Activated naive CD8-positive, alpha-beta T cell treated with anti-CD3 and anti-CD28 coated beads, Interleukin-2, amount 10 ng/mL, durations not matched to agents 7 days and 5 days (primary cell): ENCODE measurements around the gene SRPK2. TPM values are rescaled to one million over a fixed set of nuclear protein-coding genes. Genes with fewer than 3 reads are reported as not detected.

Source experiments
- ATAC-seq: fragments of 150-1000 bp; cut with Tn5 transposase; one replicate; pipeline ENCODE4 v1.10.0; 2021; ENCODE audit warnings: low read depth, moderate library complexity
- POLR2A ChIA-PET: fragments of 350-600 bp; sonication (Branson Sonifier 250); formaldehyde crosslinking; loops from one replicate; lab custom pipeline; 2021; ENCODE audit warnings: antibody characterized with exemption; lab: Charles Lee
- DNase-seq: peaks from one replicate; pipeline ENCODE4 v3.0.0; 2021
- H3K27ac Mint-ChIP-seq: one replicate; pipeline ENCODE4 v1.8.0; 2022; ENCODE audit warnings: mild to moderate bottlenecking, mixed read lengths
- H3K27me3 Mint-ChIP-seq: one replicate; pipeline ENCODE4 v1.8.0; 2022; ENCODE audit warnings: mild to moderate bottlenecking, moderate library complexity, mixed read lengths
- H3K36me3 Mint-ChIP-seq: one replicate; pipeline ENCODE4 v1.8.0; 2021; ENCODE audit warnings: mild to moderate bottlenecking, mixed read lengths
- H3K4me1 Mint-ChIP-seq: one replicate; pipeline ENCODE4 v1.8.0; 2021; ENCODE audit warnings: mixed read lengths
- H3K4me3 Mint-ChIP-seq: one replicate; pipeline ENCODE4 v1.8.0; 2022; ENCODE audit warnings: mild to moderate bottlenecking, moderate library complexity, mixed read lengths
- H3K9me3 Mint-ChIP-seq: one replicate; pipeline ENCODE4 v1.8.0; 2021; ENCODE audit warnings: mixed read lengths
- total RNA-seq, 2 experiments: library from RNA; stranded (reverse); gene quantifications; one replicate each; pipeline ENCODE4 v1.2.3, GENCODE V29; 2021

The SRPK2 gene
- total RNA-seq, 2 experiments from 2014 or later = 38.5 to 41.0 TPM

- POLR2A ChIA-PET = no interaction called here
- Mint-ChIP-seq H3K9me3 (no peaks in the 10 kb centered on the region), H3K4me1 (peaks cover 7% of the 10 kb centered on the region), H3K4me3 (no peak overlapping the region), H3K27ac (no peak overlapping the region), H3K27me3 (no peaks in the 10 kb centered on the region), H3K36me3 (peaks cover 14% of the 10 kb centered on the region)
- ATAC-seq (no peak), DNase-seq (no peak)
Measured at GRCh38 chr7:105130048-105130447, 258.7 kb downstream of the SRPK2 start.

DNA sequence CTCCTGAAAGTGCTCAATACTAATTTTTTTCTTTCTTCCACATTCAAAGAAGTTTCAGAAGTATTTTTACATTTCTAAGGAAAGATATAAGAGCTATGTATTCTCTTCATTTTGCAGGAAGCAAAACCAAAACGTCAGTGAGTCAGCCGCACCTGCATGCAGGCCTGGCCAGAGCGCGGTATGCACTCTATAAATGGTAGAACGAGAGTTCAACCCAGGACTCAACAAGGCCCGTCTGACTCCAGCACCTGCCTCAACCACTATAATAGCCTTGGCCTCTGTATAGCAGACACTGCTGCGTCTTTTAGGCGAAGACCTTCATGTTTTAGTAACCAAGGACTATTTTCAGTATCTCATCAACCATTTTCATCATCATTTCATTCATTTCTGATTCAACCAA is 261.5 kb downstream of the SRPK2 start:
- POLR2A ChIA-PET = no interaction called here
- Mint-ChIP-seq H3K27ac (no peak overlapping the region), H3K36me3 (peaks cover 21% of the 10 kb centered on the region), H3K27me3 (no peaks in the 10 kb centered on the region), H3K9me3 (no peaks in the 10 kb centered on the region), H3K4me1 (peaks cover 7% of the 10 kb centered on the region), H3K4me3 (no peak overlapping the region)
- ATAC-seq = no peak
- no peak for DNase-seq

GRCh38 chr7:105126436-105126975 is 262.2 kb downstream of the SRPK2 start:
- Mint-ChIP-seq H3K36me3 (peaks cover 19% of the 10 kb centered on the region), H3K4me1 (peaks cover 7% of the 10 kb centered on the region), H3K27me3 (no peaks in the 10 kb centered on the region), H3K27ac (no peak overlapping the region), H3K9me3 (no peaks in the 10 kb centered on the region), H3K4me3 (no peak overlapping the region)
- DNase-seq (no peak), ATAC-seq (peak; percentile 28)
- POLR2A ChIA-PET = no interaction called here

DNA sequence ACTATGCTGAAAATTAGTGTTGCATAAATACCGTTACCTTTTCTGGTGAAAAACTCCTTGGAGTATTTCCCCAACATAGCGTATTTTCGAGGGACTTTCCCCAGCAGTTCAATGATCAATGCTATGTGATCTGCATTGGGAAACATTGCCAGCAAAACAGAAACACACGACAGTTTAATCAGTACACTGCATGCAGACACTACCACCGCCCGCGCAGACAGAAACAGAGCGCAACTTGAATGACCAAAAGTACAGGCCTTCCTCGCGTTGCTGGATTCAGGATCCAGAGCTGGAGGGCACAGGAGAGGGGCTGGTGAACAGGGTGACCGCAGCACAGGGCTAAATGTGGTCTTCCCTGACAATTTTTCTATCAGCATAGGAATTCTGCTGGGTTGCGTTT is 263.0 kb downstream of the SRPK2 start:
- ATAC-seq (no peak), DNase-seq (no peak)
- no peak overlapping the region for H3K27ac Mint-ChIP-seq
- no peak overlapping the region for H3K4me3 Mint-ChIP-seq
- peaks cover 5% of the 10 kb centered on the region for H3K4me1 Mint-ChIP-seq
- peaks cover 18% of the 10 kb centered on the region for H3K36me3 Mint-ChIP-seq
- POLR2A ChIA-PET = no interaction called here
- H3K27me3 Mint-ChIP-seq = no peaks in the 10 kb centered on the region
- no peaks in the 10 kb centered on the region for H3K9me3 Mint-ChIP-seq

DNA sequence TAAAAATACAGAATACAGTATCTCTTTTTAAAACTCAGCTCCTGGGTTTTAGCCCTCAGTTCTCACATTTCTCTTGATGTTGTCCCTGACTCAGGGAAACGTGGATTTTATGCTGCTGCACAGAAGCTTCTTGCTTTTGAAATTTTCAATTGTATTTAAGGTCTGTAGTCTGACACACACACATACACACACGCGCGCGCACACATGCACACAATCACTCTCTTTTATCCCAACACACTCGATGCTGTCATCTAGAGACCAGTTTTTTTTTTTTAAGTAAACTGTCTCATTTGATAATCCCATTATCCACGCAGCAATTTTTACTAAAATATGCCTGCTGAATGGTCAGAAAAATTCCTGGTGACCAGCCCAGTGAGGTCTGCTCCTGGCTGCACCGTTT is 266.1 kb downstream of the SRPK2 start:
- H3K27me3 Mint-ChIP-seq = no peaks in the 10 kb centered on the region
- POLR2A ChIA-PET = interaction anchor here (0.6 kb wide), 1 partner anchor 953 kb away, joined by 4 read pairs; no protein-coding TSS in a partner anchor
- no peak overlapping the region for H3K4me3 Mint-ChIP-seq
- no peak for ATAC-seq
- H3K9me3 Mint-ChIP-seq = no peaks in the 10 kb centered on the region
- peaks cover 14% of the 10 kb centered on the region for H3K36me3 Mint-ChIP-seq
- DNase-seq = no peak
- H3K27ac Mint-ChIP-seq = no peak overlapping the region
- H3K4me1 Mint-ChIP-seq = peaks cover 12% of the 10 kb centered on the region

DNA sequence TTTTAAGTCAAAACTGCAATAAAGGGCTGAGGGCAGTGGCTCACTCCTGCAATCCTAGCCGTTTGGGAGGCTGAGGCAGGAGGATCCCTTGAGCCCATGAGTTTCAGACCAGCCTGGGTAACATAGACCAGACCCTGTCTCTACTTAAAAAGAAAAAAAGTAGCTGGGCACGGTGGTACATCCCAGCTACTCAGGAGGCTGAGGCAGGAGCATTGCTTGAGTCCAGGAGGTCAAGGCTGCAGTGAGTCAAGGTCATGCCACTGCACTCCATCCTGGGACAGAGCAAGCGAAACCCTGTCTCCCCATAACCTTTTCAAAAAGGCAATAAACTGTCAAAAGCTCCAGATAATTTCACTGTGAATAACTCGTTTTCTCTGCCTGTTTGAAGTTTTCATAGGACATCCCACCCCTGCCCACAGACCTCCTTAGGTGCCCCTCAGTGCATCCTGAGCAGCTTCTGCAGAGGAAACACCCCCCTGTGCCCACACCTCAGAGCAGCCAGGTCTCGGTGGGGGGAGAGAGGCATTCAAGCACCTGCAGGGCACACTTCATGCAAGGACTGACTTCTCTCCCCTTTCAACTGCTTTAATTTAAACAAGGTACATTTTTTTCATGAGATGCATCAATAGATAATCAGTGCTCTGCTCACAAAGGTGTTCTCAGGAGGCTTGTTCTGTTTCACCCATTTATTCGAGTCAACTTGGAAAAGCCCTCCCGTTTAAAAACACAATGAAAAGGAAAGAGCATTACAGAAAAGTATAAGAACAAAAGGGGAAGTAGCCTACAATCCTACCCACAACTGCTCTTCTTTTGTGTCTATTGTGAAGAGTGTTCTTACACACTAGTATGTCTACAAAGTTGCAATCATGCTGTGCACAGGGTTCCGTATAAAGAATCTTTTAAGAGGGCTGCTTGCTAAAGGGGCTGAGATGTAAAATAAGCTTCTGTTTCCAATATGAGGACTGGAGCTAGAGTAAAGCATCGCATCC is 269.8 kb downstream of the SRPK2 start:
- Mint-ChIP-seq H3K4me3 (no peak overlapping the region), H3K36me3 (peaks cover 27% of the 10 kb centered on the region), H3K27me3 (no peaks in the 10 kb centered on the region), H3K27ac (peak overlapping the region; percentile 50), H3K9me3 (peaks cover 6% of the 10 kb centered on the region), H3K4me1 (peaks cover 7% of the 10 kb centered on the region)
- DNase-seq (no peak), ATAC-seq (peak; percentile 39)
- POLR2A ChIA-PET = interaction anchor here (1.4 kb wide), 1 partner anchor 9 kb away, joined by 5 read pairs; no protein-coding TSS in a partner anchor

- H3K4me3 Mint-ChIP-seq = no peak overlapping the region
- POLR2A ChIA-PET = no interaction called here
- H3K27me3 Mint-ChIP-seq = no peaks in the 10 kb centered on the region
- peaks cover 49% of the 10 kb centered on the region for H3K36me3 Mint-ChIP-seq
- peak overlapping the region; percentile 70 for H3K27ac Mint-ChIP-seq
- H3K9me3 Mint-ChIP-seq = peaks cover 6% of the 10 kb centered on the region
- no peak for ATAC-seq
- peaks cover 6% of the 10 kb centered on the region for H3K4me1 Mint-ChIP-seq
- DNase-seq = no peak
Measured at GRCh38 chr7:105112440-105113418, 276.0 kb downstream of the SRPK2 start.

GRCh38 chr7:105107458-105107857 is 281.3 kb downstream of the SRPK2 start:
- Mint-ChIP-seq H3K27me3 (no peaks in the 10 kb centered on the region), H3K9me3 (no peaks in the 10 kb centered on the region), H3K36me3 (peaks cover 37% of the 10 kb centered on the region), H3K4me1 (peaks cover 13% of the 10 kb centered on the region), H3K27ac (no peak overlapping the region), H3K4me3 (no peak overlapping the region)
- POLR2A ChIA-PET = no interaction called here
- ATAC-seq (no peak), DNase-seq (no peak)

DNA sequence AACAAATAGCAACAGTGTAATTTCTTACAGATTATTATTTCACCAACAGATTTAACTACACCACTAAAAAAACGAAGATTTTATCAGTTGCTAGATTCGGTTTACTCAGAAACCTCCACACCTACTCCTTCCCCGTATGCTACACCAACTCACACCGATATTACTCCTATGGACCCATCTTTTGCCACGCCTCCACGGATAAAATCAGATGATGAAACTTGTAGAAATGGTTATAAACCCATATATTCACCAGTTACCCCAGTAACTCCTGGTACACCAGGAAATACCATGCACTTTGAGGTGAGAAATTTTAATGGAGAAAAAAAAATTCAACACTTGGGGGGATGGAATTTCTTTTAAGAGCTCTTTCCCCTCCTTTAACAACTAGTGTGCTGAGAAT is 282.2 kb downstream of the SRPK2 start:
- Mint-ChIP-seq H3K9me3 (no peaks in the 10 kb centered on the region), H3K36me3 (peaks cover 31% of the 10 kb centered on the region), H3K27me3 (no peaks in the 10 kb centered on the region), H3K4me1 (peaks cover 10% of the 10 kb centered on the region), H3K4me3 (no peak overlapping the region), H3K27ac (no peak overlapping the region)
- DNase-seq (no peak), ATAC-seq (no peak)
- POLR2A ChIA-PET = no interaction called here

DNA sequence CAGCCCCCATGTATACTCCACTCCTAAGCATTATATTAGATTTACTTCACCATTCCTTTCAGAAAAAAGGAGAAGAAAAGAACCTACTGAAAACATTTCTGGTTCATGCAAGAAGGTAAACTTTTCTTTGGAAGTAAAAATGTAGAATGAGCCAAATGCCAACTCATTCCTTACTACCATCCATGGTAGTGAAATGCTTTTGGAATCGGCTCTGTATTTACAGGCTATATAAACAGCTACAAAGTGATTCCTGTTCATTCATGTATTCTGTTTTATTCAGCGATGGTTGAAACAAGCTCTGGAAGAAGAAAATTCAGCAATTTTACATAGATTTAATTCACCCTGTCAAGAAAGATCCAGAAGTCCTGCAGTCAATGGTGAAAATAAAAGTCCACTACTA is 283.1 kb downstream of the SRPK2 start:
- DNase-seq (no peak), ATAC-seq (no peak)
- POLR2A ChIA-PET = no interaction called here
- Mint-ChIP-seq H3K9me3 (no peaks in the 10 kb centered on the region), H3K27ac (no peak overlapping the region), H3K4me3 (no peak overlapping the region), H3K27me3 (no peaks in the 10 kb centered on the region), H3K36me3 (peaks cover 34% of the 10 kb centered on the region), H3K4me1 (peaks cover 16% of the 10 kb centered on the region)

DNA sequence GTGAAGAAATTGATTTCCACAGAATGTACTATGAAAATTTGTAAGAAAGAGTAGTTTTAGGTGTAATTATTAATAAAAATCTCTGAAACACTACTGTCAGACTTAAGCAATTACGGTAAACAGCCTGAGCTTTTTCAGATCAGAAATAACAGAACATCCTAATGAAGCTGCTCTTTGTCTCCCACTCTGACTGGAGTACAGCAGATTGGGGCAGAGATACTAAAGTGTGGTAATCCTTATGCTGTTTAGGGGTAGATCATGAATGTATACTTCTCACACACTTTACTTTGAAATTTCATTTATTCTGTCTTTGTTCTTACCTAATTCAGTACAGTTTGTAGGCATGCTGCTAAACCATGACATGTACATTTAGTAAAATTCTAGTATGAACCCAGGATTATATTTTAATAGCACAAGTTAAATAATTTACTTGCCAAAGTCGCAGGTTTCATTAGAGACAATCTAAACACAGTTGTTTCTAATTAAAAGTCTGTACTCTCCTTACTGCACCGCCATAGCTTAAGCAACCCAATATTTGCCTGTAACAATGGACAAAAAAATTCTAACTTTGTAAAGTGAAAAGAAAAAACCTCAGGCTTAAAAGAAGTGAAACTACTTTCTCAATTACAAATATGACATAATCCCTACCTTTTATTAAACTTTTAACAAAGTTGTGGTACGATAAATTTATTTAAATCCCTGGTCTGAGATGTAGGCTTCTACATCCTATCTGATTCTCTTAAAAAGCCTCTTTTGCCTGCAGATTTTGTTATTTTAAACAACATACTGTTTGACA is 286.0 kb downstream of the SRPK2 start:
- DNase-seq = no peak
- Mint-ChIP-seq H3K27me3 (no peaks in the 10 kb centered on the region), H3K4me3 (no peak overlapping the region), H3K9me3 (no peaks in the 10 kb centered on the region), H3K27ac (no peak overlapping the region), H3K36me3 (peaks cover 25% of the 10 kb centered on the region), H3K4me1 (peaks cover 26% of the 10 kb centered on the region)
- ATAC-seq = no peak
- POLR2A ChIA-PET = no interaction called here

DNA sequence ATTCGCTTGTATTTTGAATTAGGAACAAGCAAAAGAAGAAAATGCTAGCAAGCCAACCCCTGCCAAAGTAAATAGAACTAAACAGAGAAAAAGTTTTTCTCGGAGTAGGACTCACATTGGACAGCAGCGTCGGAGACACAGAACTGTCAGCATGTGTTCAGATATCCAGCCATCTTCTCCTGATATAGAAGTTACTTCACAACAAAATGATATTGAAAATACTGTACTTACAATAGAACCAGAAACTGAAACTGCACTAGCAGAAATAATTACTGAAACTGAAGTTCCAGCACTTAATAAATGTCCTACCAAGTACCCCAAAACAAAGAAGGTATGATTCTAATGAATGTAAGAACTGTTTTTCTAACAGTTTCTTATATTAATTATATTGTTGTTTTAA is 286.9 kb downstream of the SRPK2 start:
- POLR2A ChIA-PET = no interaction called here
- H3K27ac Mint-ChIP-seq = no peak overlapping the region
- DNase-seq = no peak

More for the DNA sequence above, 286.9 kb downstream of the SRPK2 start:
- no peaks in the 10 kb centered on the region for H3K9me3 Mint-ChIP-seq
- no peaks in the 10 kb centered on the region for H3K27me3 Mint-ChIP-seq
- peaks cover 29% of the 10 kb centered on the region for H3K36me3 Mint-ChIP-seq
- H3K4me1 Mint-ChIP-seq = peaks cover 28% of the 10 kb centered on the region
- H3K4me3 Mint-ChIP-seq = no peak overlapping the region
- ATAC-seq = no peak
